ENCODE data around the gene SPON1.

DNA sequence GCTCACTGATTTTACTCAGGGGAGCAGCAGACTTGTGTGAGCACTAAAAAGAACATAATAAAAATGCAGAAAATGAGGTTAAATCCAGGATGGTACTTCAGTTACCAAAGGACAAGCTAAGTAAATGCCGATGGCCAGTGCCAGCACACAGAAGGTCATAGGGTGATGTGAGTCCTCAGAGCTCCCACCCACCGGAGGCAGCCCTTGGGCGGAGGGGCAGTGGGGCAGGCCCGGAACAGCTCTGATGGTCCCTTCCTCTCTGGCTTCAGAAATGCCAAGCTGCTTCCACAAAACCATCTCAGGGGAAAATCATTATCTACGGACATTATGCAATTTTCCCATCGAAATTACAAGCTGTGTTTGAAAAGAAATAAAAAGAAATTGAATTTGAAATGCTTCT lies 271.9 kb downstream of the SPON1 start:
- no peak for TF ChIP-seq SIN3A (IDR thresholded peaks at IDR 0.05; ENCODE audit: borderline replicate concordance, insufficient read depth, low read length)
- no peak for TF ChIP-seq TAF1 (IDR thresholded peaks at IDR 0.05; ENCODE audit: borderline replicate concordance, insufficient read depth, low read length)

Measured in PFSK-1 (cell line).